Fibroblast of lung (primary cell): Measurements from ENCODE around the gene TRIM72. TPM values are rescaled to one million over a fixed set of nuclear protein-coding genes. Genes with fewer than 3 reads are reported as not detected.
A peak's percentile ranks its signal among the peaks of the same experiment; 100 is the strongest.

ENCODE experiments used
- DNase-seq, 2 donors: peaks; one replicate each; pipeline versions ENCODE4 v3.0.0 to v3.0.0-alpha.2; 2010; ENCODE audit warnings: low read depth in 2 of 2
- H2AFZ ChIP-seq: 2 replicates; pipeline ENCODE4 v1.5.1; 2012; ENCODE audit warnings: low read length, control low read depth, inconsistent platforms
- H3K27ac ChIP-seq: 2 replicates; pipeline ENCODE4 v1.5.1; 2011; ENCODE audit warnings: low read length, control low read depth; ENCODE audit not compliant: insufficient read depth
- H3K27me3 ChIP-seq: 2 replicates; pipeline ENCODE4 v1.5.1; 2011; ENCODE audit warnings: mild to moderate bottlenecking, low read length; ENCODE audit not compliant: control insufficient read depth, insufficient read depth
- H3K36me3 ChIP-seq: 2 replicates; pipeline ENCODE4 v1.5.1; 2011; ENCODE audit warnings: low read length; ENCODE audit not compliant: control insufficient read depth, insufficient read depth
- H3K4me1 ChIP-seq: 2 replicates; pipeline ENCODE4 v1.5.1; 2011; ENCODE audit warnings: low read length; ENCODE audit not compliant: control insufficient read depth, insufficient read depth; ENCODE audit errors: extremely low read depth
- H3K4me2 ChIP-seq: 2 replicates; pipeline ENCODE4 v1.5.1; 2011; ENCODE audit warnings: low read length, control low read depth; ENCODE audit not compliant: insufficient read depth; ENCODE audit errors: extremely low read depth
- H3K4me3 ChIP-seq, 4 experiments: fragments of 200-600 bp in 1 of 4; sonication (generic) in 1 of 4; replicated peaks in 1 of 4; 2 replicates each; pipeline ENCODE4 v1.5.1; 2011 to 2016; ENCODE audit warnings: low read length in 4 of 4, low read depth in 3 of 4, mild to moderate bottlenecking in 3 of 4, control low read depth in 2 of 4, inconsistent platforms in 1 of 4, mixed read lengths in 1 of 4; ENCODE audit not compliant: insufficient read depth in 1 of 4; ENCODE audit errors: control extremely low read depth in 1 of 4
- H3K79me2 ChIP-seq: 2 replicates; pipeline ENCODE4 v1.5.1; 2012; ENCODE audit warnings: mild to moderate bottlenecking, low read length, inconsistent platforms; ENCODE audit not compliant: control insufficient read depth, insufficient read depth
- H3K9ac ChIP-seq: 2 replicates; pipeline ENCODE4 v1.5.1; 2011; ENCODE audit warnings: mild to moderate bottlenecking, low read length, control low read depth; ENCODE audit not compliant: insufficient read depth
- H3K9me3 ChIP-seq: 2 replicates; pipeline ENCODE4 v1.5.1; 2012; ENCODE audit warnings: low read depth, low read length; ENCODE audit not compliant: control insufficient read depth, insufficient read depth
- H4K20me1 ChIP-seq: 2 replicates; pipeline ENCODE4 v1.5.1; 2011; ENCODE audit warnings: low read length; ENCODE audit not compliant: control insufficient read depth, insufficient read depth; ENCODE audit errors: extremely low read depth
- EZH2 ChIP-seq: IDR thresholded peaks from 2 replicates; pipeline ENCODE4 v1.5.1; 2012; ENCODE audit warnings: low read length, control low read depth, mild to moderate bottlenecking; ENCODE audit errors: missing control alignments
- polyA plus RNA-seq, 2 donors: library from polyadenylated mRNA; depleted of rRNA in 1 of 2; stranded (reverse) in 1 of 2; unstranded in 1 of 2; fragments of >200 nt; gene quantifications; 2 replicates each; pipeline ENCODE4 v1.2.1, GENCODE V29; 2011 to 2012; ENCODE audit warnings: missing spikeins in 1 of 2
- total RNA-seq: library from RNA; depleted of rRNA; stranded (reverse); fragments of >200 nt; gene quantifications from 2 replicates; pipeline ENCODE4 v1.2.1, GENCODE V29; 2014
- TF ChIP-seq, protein P1 (sequence below), 2 donors: IDR thresholded peaks in 1 of 2; conservative IDR thresholded peaks in 1 of 2; 1 replicate in 1 of 2; 2 replicates in 1 of 2; pipeline ENCODE4 v1.5.1; 2011 to 2012; ENCODE audit warnings: low read length in 2 of 2, control low read depth in 1 of 2, inconsistent platforms in 1 of 2, low read depth in 1 of 2, mild to moderate bottlenecking in 1 of 2

The TRIM72 gene
- total and polyA plus RNA-seq, 2 donors (not counting 1 experiment from before 2014, with no cell fraction given), result not detected

DNA sequence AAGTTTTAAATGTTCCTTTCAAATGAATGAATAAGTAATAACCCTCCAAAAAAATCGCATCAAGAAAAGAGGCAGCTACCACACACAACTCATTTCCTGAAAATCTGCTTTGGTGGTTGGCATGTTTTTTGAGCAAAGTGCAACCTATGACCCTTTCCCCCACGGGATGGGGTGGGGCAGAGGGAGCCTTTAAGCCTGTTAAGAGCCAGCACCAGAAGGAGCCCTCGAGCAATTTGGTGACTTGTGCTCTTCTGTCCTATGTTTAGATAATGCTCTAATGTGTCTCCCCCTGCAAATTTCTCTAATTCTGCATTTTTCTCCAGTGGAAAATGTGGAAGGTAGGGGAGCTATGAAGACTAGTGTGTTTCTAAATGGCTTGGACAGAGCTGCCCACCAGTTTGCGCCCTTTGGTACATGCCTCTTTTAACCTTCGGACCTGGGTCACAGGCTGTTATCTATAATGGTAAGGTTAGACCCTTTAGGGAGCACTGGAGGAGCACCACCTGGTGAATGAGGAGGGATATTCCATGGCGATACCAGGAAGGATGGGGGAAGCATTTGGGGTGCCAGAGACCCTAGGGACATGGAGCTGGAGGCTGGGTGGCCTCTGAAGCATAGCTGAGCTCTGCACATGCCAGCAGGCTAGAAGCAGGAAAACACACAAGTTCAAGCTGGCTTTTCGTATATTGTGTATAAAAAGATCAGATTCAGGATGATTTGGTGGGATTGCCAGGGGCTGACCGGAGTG, 12.9 kb upstream of the TRIM72 start:
- peak in 1 of 2 donors; percentile 39 for DNase-seq
- H3K27ac ChIP-seq, result no peak overlapping the region
- H3K4me2 ChIP-seq, result no peak overlapping the region

GRCh38 chr16:31201582-31202413, 12.1 kb upstream of the TRIM72 start:
- Histone ChIP-seq H3K36me3 (peaks cover 2% of the 10 kb centered on the region), H2AFZ (no peak overlapping the region), H3K9me3 (no peaks in the 10 kb centered on the region)

More for the DNA sequence above, 12.9 kb upstream of the TRIM72 start:
- Histone ChIP-seq H3K9ac (no peak overlapping the region), H3K4me3 (peak overlapping the region in 2 of 4 experiments; percentile 65 to 71), H3K9me3 (no peaks in the 10 kb centered on the region), H3K4me1 (no peaks in the 10 kb centered on the region), H3K36me3 (peaks cover 5% of the 10 kb centered on the region), H2AFZ (no peak overlapping the region), H3K27me3 (no peaks in the 10 kb centered on the region), H4K20me1 (no peaks in the 10 kb centered on the region), H3K79me2 (no peaks in the 10 kb centered on the region)
- TF ChIP-seq EZH2, result no peak
- TF ChIP-seq, protein P1, sequence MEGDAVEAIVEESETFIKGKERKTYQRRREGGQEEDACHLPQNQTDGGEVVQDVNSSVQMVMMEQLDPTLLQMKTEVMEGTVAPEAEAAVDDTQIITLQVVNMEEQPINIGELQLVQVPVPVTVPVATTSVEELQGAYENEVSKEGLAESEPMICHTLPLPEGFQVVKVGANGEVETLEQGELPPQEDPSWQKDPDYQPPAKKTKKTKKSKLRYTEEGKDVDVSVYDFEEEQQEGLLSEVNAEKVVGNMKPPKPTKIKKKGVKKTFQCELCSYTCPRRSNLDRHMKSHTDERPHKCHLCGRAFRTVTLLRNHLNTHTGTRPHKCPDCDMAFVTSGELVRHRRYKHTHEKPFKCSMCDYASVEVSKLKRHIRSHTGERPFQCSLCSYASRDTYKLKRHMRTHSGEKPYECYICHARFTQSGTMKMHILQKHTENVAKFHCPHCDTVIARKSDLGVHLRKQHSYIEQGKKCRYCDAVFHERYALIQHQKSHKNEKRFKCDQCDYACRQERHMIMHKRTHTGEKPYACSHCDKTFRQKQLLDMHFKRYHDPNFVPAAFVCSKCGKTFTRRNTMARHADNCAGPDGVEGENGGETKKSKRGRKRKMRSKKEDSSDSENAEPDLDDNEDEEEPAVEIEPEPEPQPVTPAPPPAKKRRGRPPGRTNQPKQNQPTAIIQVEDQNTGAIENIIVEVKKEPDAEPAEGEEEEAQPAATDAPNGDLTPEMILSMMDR (conservative IDR thresholded peaks at IDR 0.05 in 1 of 2, IDR thresholded peaks at IDR 0.05 in 1 of 2; ENCODE audit: low read depth in 1 of 2, low read length in 2 of 2), result no peak

More at GRCh38 chr16:31201582-31202413, 12.1 kb upstream of the TRIM72 start:
- Histone ChIP-seq H3K4me2 (peak overlapping the region; percentile 82), H3K79me2 (no peaks in the 10 kb centered on the region), H3K27ac (no peak overlapping the region), H3K27me3 (no peaks in the 10 kb centered on the region), H4K20me1 (no peaks in the 10 kb centered on the region), H3K4me1 (no peaks in the 10 kb centered on the region), H3K4me3 (peak overlapping the region; percentile 63 to 71 (median 66)), H3K9ac (peak overlapping the region; percentile 43)
- TF ChIP-seq EZH2, result no peak
- TF ChIP-seq, protein P1 (conservative IDR thresholded peaks at IDR 0.05 in 1 of 2, IDR thresholded peaks at IDR 0.05 in 1 of 2; ENCODE audit: low read depth in 1 of 2, low read length in 2 of 2), result no peak
- DNase-seq, result peak; percentile 21 to 22
